ENCODE data around the gene MAML3. TPM values are rescaled to one million over a fixed set of nuclear protein-coding genes. Genes with fewer than 3 reads are reported as not detected.

MAML3 gene
- total and polyA plus RNA-seq, 2 donors = 4.3 to 5.2 TPM

GRCh38 chr4:140185412-140186081, 31.6 kb upstream of the MAML3 start:
- H3K4me3 ChIP-seq (ENCODE audit: low read length in 2 of 2) = no peak overlapping the region
- no peak for DNase-seq (ENCODE audit: low read depth in 6 of 9, low spot score in 9 of 9)
- H3K9me3 ChIP-seq (ENCODE audit: control insufficient read depth in 2 of 2, insufficient read depth in 1 of 2, low read length in 1 of 2) = no peaks in the 10 kb centered on the region
- WGBS = 87% methylated on average over 3 of the region's 3 CpGs
- no peak overlapping the region for H3K27ac ChIP-seq (ENCODE audit: low read depth in 1 of 2, low read length in 1 of 2)
- H3K27me3 ChIP-seq (ENCODE audit: control insufficient read depth in 2 of 2, insufficient read depth in 1 of 2, low read length in 1 of 2) = no peaks in the 10 kb centered on the region
- H3K36me3 ChIP-seq (ENCODE audit: control insufficient read depth in 2 of 2, insufficient read depth in 2 of 2, low read length in 1 of 2) = no peaks in the 10 kb centered on the region
- no peaks in the 10 kb centered on the region for H3K4me1 ChIP-seq (ENCODE audit: control insufficient read depth in 2 of 2, insufficient read depth in 2 of 2, low read length in 2 of 2)

- H3K9me3 ChIP-seq (ENCODE audit: control insufficient read depth in 2 of 2, insufficient read depth in 1 of 2, low read length in 1 of 2) = no peaks in the 10 kb centered on the region
- no peak overlapping the region for H3K27ac ChIP-seq (ENCODE audit: low read depth in 1 of 2, low read length in 1 of 2)
- H3K27me3 ChIP-seq (ENCODE audit: control insufficient read depth in 2 of 2, insufficient read depth in 1 of 2, low read length in 1 of 2) = no peaks in the 10 kb centered on the region
- no peaks in the 10 kb centered on the region for H3K4me1 ChIP-seq (ENCODE audit: control insufficient read depth in 2 of 2, insufficient read depth in 2 of 2, low read length in 2 of 2)
- DNase-seq (ENCODE audit: low read depth in 6 of 9, low spot score in 9 of 9) = no peak
- H3K36me3 ChIP-seq (ENCODE audit: control insufficient read depth in 2 of 2, insufficient read depth in 2 of 2, low read length in 1 of 2) = no peaks in the 10 kb centered on the region
- WGBS = 97% methylated on average over 2 of the region's 2 CpGs
- H3K4me3 ChIP-seq (ENCODE audit: low read length in 2 of 2) = no peak overlapping the region
These were observed 29.3 kb upstream of the MAML3 start for GRCh38 chr4:140183270-140183669.

GRCh38 chr4:140180577-140180976, 26.6 kb upstream of the MAML3 start:
- DNase-seq (ENCODE audit: low read depth in 6 of 9, low spot score in 9 of 9) = no peak
- H3K4me1 ChIP-seq (ENCODE audit: control insufficient read depth in 2 of 2, insufficient read depth in 2 of 2, low read length in 2 of 2) = no peaks in the 10 kb centered on the region
- no peaks in the 10 kb centered on the region for H3K27me3 ChIP-seq (ENCODE audit: control insufficient read depth in 2 of 2, insufficient read depth in 1 of 2, low read length in 1 of 2)
- H3K9me3 ChIP-seq (ENCODE audit: control insufficient read depth in 2 of 2, insufficient read depth in 1 of 2, low read length in 1 of 2) = no peaks in the 10 kb centered on the region
- WGBS = 97% methylated on average over 3 of the region's 3 CpGs
- H3K4me3 ChIP-seq (ENCODE audit: low read length in 2 of 2) = no peak overlapping the region
- no peaks in the 10 kb centered on the region for H3K36me3 ChIP-seq (ENCODE audit: control insufficient read depth in 2 of 2, insufficient read depth in 2 of 2, low read length in 1 of 2)
- H3K27ac ChIP-seq (ENCODE audit: low read depth in 1 of 2, low read length in 1 of 2) = no peak overlapping the region

- Histone ChIP-seq H3K4me3 (ENCODE audit: low read length in 2 of 2) (no peak overlapping the region), H3K27me3 (ENCODE audit: control insufficient read depth in 2 of 2, insufficient read depth in 1 of 2, low read length in 1 of 2) (no peaks in the 10 kb centered on the region), H3K4me1 (ENCODE audit: control insufficient read depth in 2 of 2, insufficient read depth in 2 of 2, low read length in 2 of 2) (no peaks in the 10 kb centered on the region), H3K36me3 (ENCODE audit: control insufficient read depth in 2 of 2, insufficient read depth in 2 of 2, low read length in 1 of 2) (no peaks in the 10 kb centered on the region), H3K27ac (ENCODE audit: low read depth in 1 of 2, low read length in 1 of 2) (no peak overlapping the region), H3K9me3 (ENCODE audit: control insufficient read depth in 2 of 2, insufficient read depth in 1 of 2, low read length in 1 of 2) (no peaks in the 10 kb centered on the region)
- DNase-seq (ENCODE audit: low read depth in 6 of 9, low spot score in 9 of 9) = no peak
- WGBS = 98% methylated on average over 3 of the region's 3 CpGs
These were observed 22.8 kb upstream of the MAML3 start for GRCh38 chr4:140176735-140177134.

GRCh38 chr4:140174543-140174942, 20.6 kb upstream of the MAML3 start:
- Histone ChIP-seq H3K27ac (ENCODE audit: low read depth in 1 of 2, low read length in 1 of 2) (no peak overlapping the region), H3K9me3 (ENCODE audit: control insufficient read depth in 2 of 2, insufficient read depth in 1 of 2, low read length in 1 of 2) (no peaks in the 10 kb centered on the region), H3K4me3 (ENCODE audit: low read length in 2 of 2) (no peak overlapping the region), H3K36me3 (ENCODE audit: control insufficient read depth in 2 of 2, insufficient read depth in 2 of 2, low read length in 1 of 2) (no peaks in the 10 kb centered on the region), H3K4me1 (ENCODE audit: control insufficient read depth in 2 of 2, insufficient read depth in 2 of 2, low read length in 2 of 2) (no peaks in the 10 kb centered on the region), H3K27me3 (ENCODE audit: control insufficient read depth in 2 of 2, insufficient read depth in 1 of 2, low read length in 1 of 2) (no peaks in the 10 kb centered on the region)
- 89% methylated on average over 2 of the region's 2 CpGs for WGBS
- DNase-seq (ENCODE audit: low read depth in 6 of 9, low spot score in 9 of 9) = no peak

- DNase-seq (ENCODE audit: low read depth in 6 of 9, low spot score in 9 of 9) = no peak
- no peaks in the 10 kb centered on the region for H3K4me1 ChIP-seq (ENCODE audit: control insufficient read depth in 2 of 2, insufficient read depth in 2 of 2, low read length in 2 of 2)
- no peaks in the 10 kb centered on the region for H3K36me3 ChIP-seq (ENCODE audit: control insufficient read depth in 2 of 2, insufficient read depth in 2 of 2, low read length in 1 of 2)
- H3K27me3 ChIP-seq (ENCODE audit: control insufficient read depth in 2 of 2, insufficient read depth in 1 of 2, low read length in 1 of 2) = no peaks in the 10 kb centered on the region
- WGBS = 94% methylated on average over 1 of the region's 1 CpG
- no peak overlapping the region for H3K4me3 ChIP-seq (ENCODE audit: low read length in 2 of 2)
- no peaks in the 10 kb centered on the region for H3K9me3 ChIP-seq (ENCODE audit: control insufficient read depth in 2 of 2, insufficient read depth in 1 of 2, low read length in 1 of 2)
- H3K27ac ChIP-seq (ENCODE audit: low read depth in 1 of 2, low read length in 1 of 2) = no peak overlapping the region
These were observed 19.0 kb upstream of the MAML3 start for GRCh38 chr4:140172960-140173359.

- Histone ChIP-seq H3K27ac (ENCODE audit: low read depth in 1 of 2, low read length in 1 of 2) (no peak overlapping the region), H3K36me3 (ENCODE audit: control insufficient read depth in 2 of 2, insufficient read depth in 2 of 2, low read length in 1 of 2) (no peaks in the 10 kb centered on the region), H3K4me3 (ENCODE audit: low read length in 2 of 2) (no peak overlapping the region), H3K27me3 (ENCODE audit: control insufficient read depth in 2 of 2, insufficient read depth in 1 of 2, low read length in 1 of 2) (no peaks in the 10 kb centered on the region), H3K9me3 (ENCODE audit: control insufficient read depth in 2 of 2, insufficient read depth in 1 of 2, low read length in 1 of 2) (no peaks in the 10 kb centered on the region), H3K4me1 (ENCODE audit: control insufficient read depth in 2 of 2, insufficient read depth in 2 of 2, low read length in 2 of 2) (no peaks in the 10 kb centered on the region)
- DNase-seq (ENCODE audit: low read depth in 6 of 9, low spot score in 9 of 9) = no peak
- WGBS = 99% methylated on average over 4 of the region's 4 CpGs
These were observed 16.3 kb upstream of the MAML3 start for GRCh38 chr4:140170299-140170698.

GRCh38 chr4:140168936-140169335, 15.0 kb upstream of the MAML3 start:
- 98% methylated on average over 5 of the region's 5 CpGs for WGBS
- Histone ChIP-seq H3K27me3 (ENCODE audit: control insufficient read depth in 2 of 2, insufficient read depth in 1 of 2, low read length in 1 of 2) (no peaks in the 10 kb centered on the region), H3K4me1 (ENCODE audit: control insufficient read depth in 2 of 2, insufficient read depth in 2 of 2, low read length in 2 of 2) (no peaks in the 10 kb centered on the region), H3K27ac (ENCODE audit: low read depth in 1 of 2, low read length in 1 of 2) (no peak overlapping the region), H3K9me3 (ENCODE audit: control insufficient read depth in 2 of 2, insufficient read depth in 1 of 2, low read length in 1 of 2) (no peaks in the 10 kb centered on the region), H3K4me3 (ENCODE audit: low read length in 2 of 2) (no peak overlapping the region), H3K36me3 (ENCODE audit: control insufficient read depth in 2 of 2, insufficient read depth in 2 of 2, low read length in 1 of 2) (no peaks in the 10 kb centered on the region)
- DNase-seq (ENCODE audit: low read depth in 6 of 9, low spot score in 9 of 9) = no peak

- Histone ChIP-seq H3K4me3 (ENCODE audit: low read length in 2 of 2) (no peak overlapping the region), H3K27ac (ENCODE audit: low read depth in 1 of 2, low read length in 1 of 2) (no peak overlapping the region), H3K27me3 (ENCODE audit: control insufficient read depth in 2 of 2, insufficient read depth in 1 of 2, low read length in 1 of 2) (no peaks in the 10 kb centered on the region), H3K4me1 (ENCODE audit: control insufficient read depth in 2 of 2, insufficient read depth in 2 of 2, low read length in 2 of 2) (no peaks in the 10 kb centered on the region), H3K9me3 (ENCODE audit: control insufficient read depth in 2 of 2, insufficient read depth in 1 of 2, low read length in 1 of 2) (no peaks in the 10 kb centered on the region), H3K36me3 (ENCODE audit: control insufficient read depth in 2 of 2, insufficient read depth in 2 of 2, low read length in 1 of 2) (no peaks in the 10 kb centered on the region)
- no peak for DNase-seq (ENCODE audit: low read depth in 6 of 9, low spot score in 9 of 9)
- WGBS = 98% methylated on average over 1 of the region's 1 CpG
These were observed 14.5 kb upstream of the MAML3 start for GRCh38 chr4:140168474-140168873.
